ENCODE results near the gene ABLIM1. TPM values are rescaled to one million over a fixed set of nuclear protein-coding genes. Genes with fewer than 3 reads are reported as not detected.

Gene ABLIM1
- total and polyA plus RNA-seq, 10 of the 15 experiments (the other 5 are each of a cell fraction or from before 2014, with no cell fraction given) = 14.2 to 50.5 (median 28.1) TPM

DNA sequence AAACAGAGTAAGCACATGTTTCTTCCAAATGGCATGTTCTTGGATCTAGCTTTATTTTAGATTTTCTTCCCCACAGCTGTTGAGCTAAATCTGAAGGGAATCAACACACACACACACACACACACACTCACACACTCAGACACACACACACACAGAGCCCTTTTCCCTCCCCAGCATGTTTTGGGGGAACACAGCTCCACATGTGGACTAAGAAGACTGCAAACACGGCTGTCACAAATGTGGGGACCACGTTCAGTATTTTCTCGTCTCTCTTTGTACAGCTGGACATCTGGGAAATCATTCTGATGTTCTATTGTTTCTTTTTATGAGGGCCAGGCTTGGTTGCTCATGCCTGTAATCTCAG, 116.3 kb downstream of the ABLIM1 start:
- Histone ChIP-seq H3K4me1 (ENCODE audit: control insufficient read depth, insufficient read depth, low read length) (peaks cover 51% of the 10 kb centered on the region), H3K36me3 (ENCODE audit: control insufficient read depth in 2 of 2, insufficient read depth in 2 of 2, low read length in 1 of 2) (no peaks in the 10 kb centered on the region), H2AFZ (ENCODE audit: control insufficient read depth, low read depth, low read length) (peak overlapping the region; percentile 21; the same call in 1 of the 2 replicates), H3K27me3 (replicated peaks in 1 of 2; ENCODE audit: control insufficient read depth in 2 of 2, insufficient read depth in 2 of 2, low read length in 1 of 2) (no peaks in the 10 kb centered on the region), H3K4me2 (ENCODE audit: control insufficient read depth, insufficient read depth) (peak overlapping the region; percentile 51; the same call in 1 of the 2 replicates), H3K9ac (ENCODE audit: control insufficient read depth, insufficient read depth, low read length) (no peak overlapping the region), H3K27ac (ENCODE audit: control insufficient read depth, insufficient read depth) (no peak overlapping the region), H3K79me2 (ENCODE audit: control insufficient read depth, insufficient read depth, low read length) (no peaks in the 10 kb centered on the region), H3K4me3 (no peak overlapping the region), H4K20me1 (ENCODE audit: control insufficient read depth, insufficient read depth) (no peaks in the 10 kb centered on the region), H3K9me3 (replicated peaks; ENCODE audit: control insufficient read depth, insufficient read depth, low read length) (0 out of 3 replicates have a peak, but pooled peaks cover under 1% of the 10 kb centered on the region)
- in situ Hi-C loops (cut with MboI) (loop anchor here (10.0 to 25.0 kb wide), 2 partner anchors 104 to 583 kb away; no protein-coding TSS in a partner anchor), intact Hi-C loops (cut with micrococcal nuclease; ENCODE audit: unreplicated experiment) (no loop called here)
- FAIRE-seq (no peak), DNase-seq (ENCODE audit: low read depth, low spot score) (no peak), ATAC-seq (no peak)
- ChIA-PET RAD21 (ENCODE audit: unreplicated experiment) (no interaction called here), POLR2A (interaction anchor here (0.6 kb wide), 1 partner anchor 1099 kb away, joined by 5 read pairs; no protein-coding TSS in a partner anchor), SMC1A (ENCODE audit: uncharacterized antibody, unreplicated experiment) (interaction anchor here (1.9 to 2.8 kb wide), 4 partner anchors 14 to 238 kb away, joined by 7 to 10 read pairs (median 8); no protein-coding TSS in a partner anchor), CTCF (interaction anchor here (0.6 to 2.0 kb wide), 7 partner anchors 9 to 244 kb away, joined by 3 to 9 read pairs (median 5); no protein-coding TSS in a partner anchor)
- BruUV-seq (replicated peaks) = no TSS peak
- WGBS (ENCODE audit: insufficient coverage, insufficient replicate concordance, low lambda C conversion rate, missing lambda C conversion rate) = 84% methylated on average over 3 of the region's 3 CpGs
- TF ChIP-seq SPI1 (IDR thresholded peaks at IDR 0.05; ENCODE audit: borderline replicate concordance, insufficient read depth, low read depth, low read length) = no peak
- no peak for TF ChIP-seq TBL1XR1 (IDR thresholded peaks at IDR 0.05; ENCODE audit: low read depth, low read length)
- TF ChIP-seq MXI1 (IDR thresholded peaks at IDR 0.05; ENCODE audit: low read depth, low read length) = no peak
- TF ChIP-seq ZBED1 (IDR thresholded peaks at IDR 0.05; ENCODE audit: borderline replicate concordance) = no peak
- no peak for TF ChIP-seq ZNF274 (IDR thresholded peaks at IDR 0.05; ENCODE audit: insufficient read depth, insufficient read length)
- no peak for TF ChIP-seq MEF2B (IDR thresholded peaks at IDR 0.05; ENCODE audit: partially characterized antibody, poor library complexity, severe bottlenecking)
